Activated naive CD8-positive, alpha-beta T cell treated with anti-CD3 and anti-CD28 coated beads, Interleukin-2, amount 10 ng/mL, durations not matched to agents 7 days and 5 days (primary cell): ENCODE measurements around the gene TMEM185A. TPM values are rescaled to one million over a fixed set of nuclear protein-coding genes. Genes with fewer than 3 reads are reported as not detected.
A peak's percentile ranks its signal among the peaks of the same experiment; 100 is the strongest.
"Not testable (repeated sequence)": the region's sequence is repeated elsewhere in the genome, so short reads cannot be mapped to it uniquely, and the experiment has no call there.

Experiments
- ATAC-seq: fragments of 150-1000 bp; cut with Tn5 transposase; one replicate; pipeline ENCODE4 v1.10.0; 2021; ENCODE audit warnings: low read depth, moderate library complexity
- POLR2A ChIA-PET: fragments of 350-600 bp; sonication (Branson Sonifier 250); formaldehyde crosslinking; loops from one replicate; lab custom pipeline; 2021; ENCODE audit warnings: antibody characterized with exemption; lab: Charles Lee
- DNase-seq: peaks from one replicate; pipeline ENCODE4 v3.0.0; 2021
- H3K27ac Mint-ChIP-seq: one replicate; pipeline ENCODE4 v1.8.0; 2022; ENCODE audit warnings: mild to moderate bottlenecking, mixed read lengths
- H3K27me3 Mint-ChIP-seq: one replicate; pipeline ENCODE4 v1.8.0; 2022; ENCODE audit warnings: mild to moderate bottlenecking, moderate library complexity, mixed read lengths
- H3K36me3 Mint-ChIP-seq: one replicate; pipeline ENCODE4 v1.8.0; 2021; ENCODE audit warnings: mild to moderate bottlenecking, mixed read lengths
- H3K4me1 Mint-ChIP-seq: one replicate; pipeline ENCODE4 v1.8.0; 2021; ENCODE audit warnings: mixed read lengths
- H3K4me3 Mint-ChIP-seq: one replicate; pipeline ENCODE4 v1.8.0; 2022; ENCODE audit warnings: mild to moderate bottlenecking, moderate library complexity, mixed read lengths
- H3K9me3 Mint-ChIP-seq: one replicate; pipeline ENCODE4 v1.8.0; 2021; ENCODE audit warnings: mixed read lengths
- total RNA-seq, 2 experiments: library from RNA; stranded (reverse); gene quantifications; one replicate each; pipeline ENCODE4 v1.2.3, GENCODE V29; 2021

The TMEM185A gene
- total RNA-seq, 2 experiments from 2014 or later, result 23.6 to 28.7 TPM

DNA sequence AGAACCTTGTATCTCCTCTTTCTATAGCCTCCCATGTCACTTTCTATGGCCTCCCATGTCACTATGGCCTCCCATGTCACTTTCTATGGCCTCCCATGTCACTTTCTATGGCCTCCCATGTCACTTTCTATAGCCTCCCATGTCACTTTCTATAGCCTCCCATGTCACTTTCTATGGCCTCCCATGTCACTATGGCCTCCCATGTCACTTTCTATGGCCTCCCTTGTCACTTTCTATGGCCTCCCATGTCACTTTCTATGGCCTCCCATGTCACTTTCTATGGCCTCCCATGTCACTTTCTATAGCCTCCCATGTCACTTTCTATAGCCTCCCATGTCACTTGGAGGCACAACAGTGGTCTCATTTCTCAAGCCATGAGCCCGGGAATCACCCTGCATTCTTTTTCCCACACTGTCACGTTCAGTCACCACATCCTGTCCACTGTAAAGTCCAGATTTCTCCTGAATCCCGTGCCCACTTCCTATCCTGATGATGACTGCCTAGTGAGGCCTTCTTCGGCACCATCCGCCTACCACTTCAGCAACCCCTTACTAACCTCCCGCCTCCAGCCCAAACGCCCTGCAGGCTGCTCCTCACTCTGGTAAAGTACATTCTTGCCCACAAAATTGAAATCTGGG lies 26.2 kb downstream of the TMEM185A start:
- H3K4me1 Mint-ChIP-seq, H3K27me3 Mint-ChIP-seq, POLR2A ChIA-PET, H3K27ac Mint-ChIP-seq, ATAC-seq, H3K4me3 Mint-ChIP-seq, DNase-seq, H3K9me3 Mint-ChIP-seq: not testable (repeated sequence)
- peaks cover 11% of the 10 kb centered on the region for H3K36me3 Mint-ChIP-seq

DNA sequence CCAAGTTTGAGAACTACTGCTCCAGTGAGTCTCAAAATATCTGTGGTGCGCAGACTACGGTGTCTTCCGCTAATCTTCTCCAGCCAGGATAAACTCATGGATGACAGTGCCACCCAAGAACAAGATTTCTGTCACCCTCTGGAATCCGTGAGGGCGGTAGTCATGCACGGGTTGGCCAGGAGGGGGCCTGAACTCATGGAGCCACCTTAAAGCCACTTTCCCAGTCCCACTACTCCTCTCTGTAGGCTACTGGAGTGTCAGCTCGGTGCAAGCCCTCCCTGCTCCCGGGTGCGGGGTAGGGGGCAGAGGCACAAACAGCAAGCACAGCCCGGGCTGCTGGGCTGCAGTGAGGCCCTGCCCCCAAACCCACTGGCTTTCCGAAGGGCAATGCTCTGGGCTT lies 33.0 kb downstream of the TMEM185A start:
- H3K27me3 Mint-ChIP-seq, POLR2A ChIA-PET, ATAC-seq, DNase-seq, H3K36me3 Mint-ChIP-seq, H3K9me3 Mint-ChIP-seq, H3K27ac Mint-ChIP-seq, H3K4me3 Mint-ChIP-seq, H3K4me1 Mint-ChIP-seq: not testable (repeated sequence)

DNA sequence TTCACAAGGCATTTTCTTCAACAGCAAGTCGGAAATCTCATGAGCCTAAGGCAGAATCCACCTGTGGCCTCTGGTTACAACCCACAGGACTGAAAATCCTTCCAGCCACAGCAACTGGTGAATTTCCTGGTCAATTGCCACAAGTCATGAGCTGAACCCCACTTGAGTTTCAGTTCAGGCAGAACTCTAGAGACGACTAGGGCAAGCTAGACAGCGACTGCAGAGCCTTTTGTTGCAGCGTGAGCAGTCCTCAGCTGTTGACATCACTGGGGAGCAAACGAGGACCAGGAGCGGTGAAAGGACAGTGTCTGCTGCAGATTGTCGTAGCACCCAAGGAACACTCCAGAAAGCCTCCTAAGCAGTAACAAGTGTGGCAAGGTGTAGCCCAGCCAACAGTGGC lies 35.6 kb downstream of the TMEM185A start:
- H3K27me3 Mint-ChIP-seq, H3K9me3 Mint-ChIP-seq, H3K27ac Mint-ChIP-seq, H3K4me3 Mint-ChIP-seq, H3K36me3 Mint-ChIP-seq, ATAC-seq, POLR2A ChIA-PET, H3K4me1 Mint-ChIP-seq, DNase-seq: not testable (repeated sequence)

DNA sequence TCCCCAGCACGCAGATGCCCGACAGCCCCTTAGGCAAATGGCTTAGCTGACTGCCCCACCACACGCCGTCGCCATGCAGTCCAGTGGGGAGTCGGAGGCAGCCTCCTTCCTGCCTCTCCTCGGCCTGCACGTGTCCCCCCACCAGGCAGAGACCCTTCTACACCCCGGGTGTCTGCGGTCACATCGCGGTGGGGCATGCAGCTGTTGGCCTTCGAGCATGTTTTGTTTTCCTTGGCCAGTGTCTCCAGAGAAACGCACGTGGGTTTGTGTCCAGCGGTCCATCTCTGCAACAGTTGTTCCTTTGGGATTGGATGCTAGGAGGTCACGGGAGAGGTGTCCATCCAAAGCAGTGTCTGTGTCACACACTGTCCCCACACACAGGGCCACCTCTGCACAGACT lies 36.4 kb downstream of the TMEM185A start, which contains the start of gene HSFX2:
Gene HSFX2, minus strand, starts transcription at position 101 of the 400 bp plus-strand sequence. CDS start 614 bp downstream, outside the sequence.
- H3K27ac Mint-ChIP-seq, H3K9me3 Mint-ChIP-seq, H3K27me3 Mint-ChIP-seq, H3K4me1 Mint-ChIP-seq, ATAC-seq, H3K36me3 Mint-ChIP-seq, H3K4me3 Mint-ChIP-seq, DNase-seq, POLR2A ChIA-PET: not testable (repeated sequence)

DNA sequence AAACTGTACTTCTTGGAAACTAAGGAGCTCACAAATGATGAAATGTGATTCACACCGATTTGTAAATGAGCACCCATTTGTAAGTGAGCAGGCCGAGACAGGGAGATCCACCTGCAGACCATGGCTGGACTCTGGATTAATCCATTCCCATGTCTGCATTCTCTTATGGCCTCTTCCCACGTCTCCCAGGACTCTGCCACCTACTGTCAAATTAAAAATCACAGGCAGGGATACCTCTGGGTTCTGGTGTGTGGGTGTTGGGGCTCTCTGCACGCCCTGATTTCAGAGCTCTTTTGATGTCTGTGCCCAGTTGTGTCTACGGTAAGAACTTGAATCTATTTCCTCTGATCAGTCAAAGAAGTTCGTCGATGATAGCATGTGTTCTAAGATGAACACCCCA lies 40.6 kb downstream of the TMEM185A start:
- DNase-seq, H3K27me3 Mint-ChIP-seq, H3K4me3 Mint-ChIP-seq, POLR2A ChIA-PET, H3K9me3 Mint-ChIP-seq, H3K4me1 Mint-ChIP-seq, H3K27ac Mint-ChIP-seq, H3K36me3 Mint-ChIP-seq, ATAC-seq: not testable (repeated sequence)

DNA sequence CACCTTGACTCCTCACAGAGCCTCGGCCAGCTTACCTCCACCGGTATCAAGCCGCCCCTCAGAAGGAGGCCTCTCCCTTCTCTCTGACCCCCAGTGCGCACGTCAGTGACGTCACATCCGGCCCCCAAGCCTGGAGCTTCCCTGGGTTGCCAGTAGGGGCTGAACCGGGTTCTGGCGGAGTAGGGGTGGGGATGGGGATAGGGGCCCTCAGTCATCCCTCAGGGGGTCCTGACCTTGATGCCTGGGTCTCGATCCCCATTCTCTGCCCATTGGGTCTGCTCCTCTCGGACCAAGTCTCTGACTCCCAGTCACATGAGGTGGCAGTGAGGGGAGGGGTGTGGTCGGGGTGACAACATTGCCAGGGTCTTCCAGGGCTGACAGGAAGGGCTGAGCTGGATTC lies 44.2 kb downstream of the TMEM185A start, which contains the start of gene MAGEA9B:
Gene MAGEA9B, minus strand, starts transcription at position 101 of the 400 bp plus-strand sequence. CDS start 4,280 bp downstream, outside the sequence.
- POLR2A ChIA-PET, H3K36me3 Mint-ChIP-seq, ATAC-seq, H3K27me3 Mint-ChIP-seq, H3K4me1 Mint-ChIP-seq, H3K9me3 Mint-ChIP-seq, H3K27ac Mint-ChIP-seq, H3K4me3 Mint-ChIP-seq, DNase-seq: not testable (repeated sequence)

DNA sequence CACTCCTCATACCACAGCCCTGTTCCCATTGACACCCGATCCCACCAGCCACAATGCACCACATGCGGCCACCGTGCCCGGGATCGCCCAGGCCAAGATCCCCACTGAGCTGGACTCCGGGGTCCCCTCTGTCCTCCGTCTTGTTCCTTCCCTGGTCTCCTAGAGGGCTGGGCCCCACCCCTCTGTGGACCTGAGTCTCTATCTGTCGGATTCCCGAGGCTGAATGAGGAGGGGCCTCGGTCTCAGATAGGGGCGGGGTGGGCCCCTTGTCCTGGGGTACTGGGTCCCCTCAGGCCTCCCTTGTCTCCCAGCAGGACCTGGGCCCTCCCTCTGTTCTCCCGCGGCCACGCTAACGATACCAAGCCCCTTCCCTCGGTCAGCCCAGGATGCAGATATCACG lies 46.0 kb downstream of the TMEM185A start:
- ATAC-seq, H3K27ac Mint-ChIP-seq, H3K36me3 Mint-ChIP-seq, H3K4me1 Mint-ChIP-seq, H3K27me3 Mint-ChIP-seq, H3K9me3 Mint-ChIP-seq, POLR2A ChIA-PET, DNase-seq, H3K4me3 Mint-ChIP-seq: not testable (repeated sequence)

DNA sequence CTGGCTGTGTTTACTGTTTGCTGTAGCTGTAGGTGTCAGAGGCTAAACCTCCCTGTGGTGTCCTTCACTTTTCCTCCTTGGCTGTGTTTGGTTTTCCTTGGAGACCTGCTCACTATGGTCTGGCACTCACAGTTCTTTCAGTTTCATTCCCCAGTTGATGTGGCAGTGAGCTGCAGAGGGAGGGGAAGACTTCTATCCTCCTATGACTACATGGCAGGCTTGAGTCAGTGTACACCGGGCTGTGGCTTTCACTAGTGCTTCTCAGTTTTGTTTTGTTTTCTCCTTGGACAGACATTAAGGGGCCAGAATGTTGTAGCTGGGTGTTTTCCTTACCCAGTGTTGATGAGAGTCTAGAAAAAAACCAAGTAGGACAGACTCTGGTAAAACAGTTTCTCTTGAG lies 58.1 kb downstream of the TMEM185A start:
- ATAC-seq, result peak; percentile 98
- H3K4me1 Mint-ChIP-seq, DNase-seq, H3K36me3 Mint-ChIP-seq, H3K27me3 Mint-ChIP-seq, H3K4me3 Mint-ChIP-seq, H3K27ac Mint-ChIP-seq, H3K9me3 Mint-ChIP-seq: not testable (repeated sequence)
- POLR2A ChIA-PET, result interaction anchor here (1.5 kb wide), 1 partner anchor 32 kb away, joined by 4 read pairs; the partner anchor contains the start of gene EOLA1

DNA sequence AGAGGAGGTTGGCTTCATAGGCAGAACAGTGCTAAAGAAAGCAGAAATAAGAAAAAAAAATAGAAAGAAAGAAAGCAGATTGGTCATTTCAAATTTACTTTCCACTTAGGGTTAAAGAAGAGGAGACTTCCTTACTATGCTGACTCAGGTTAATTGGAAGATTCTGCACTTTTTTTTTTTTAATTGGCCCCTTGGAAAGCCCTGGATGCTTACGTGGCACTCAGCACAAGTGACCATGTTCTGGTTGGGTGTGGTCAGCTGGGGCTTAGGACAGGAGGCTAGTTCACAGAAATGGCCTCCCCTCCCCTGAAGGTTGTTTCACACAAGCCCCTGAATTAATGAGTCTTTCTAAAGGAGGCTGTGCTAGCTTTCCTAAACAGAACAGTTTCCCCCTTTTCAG lies 58.8 kb downstream of the TMEM185A start:
- H3K4me3 Mint-ChIP-seq, result peak overlapping the region; percentile 53
- peaks cover 3% of the 10 kb centered on the region for H3K4me1 Mint-ChIP-seq
- H3K9me3 Mint-ChIP-seq, result no peaks in the 10 kb centered on the region
- POLR2A ChIA-PET, result interaction anchor here (0.6 to 1.5 kb wide), 2 partner anchors 32 to 663 kb away, joined by 4 read pairs; partner anchors contain the start of gene EOLA1
- H3K27me3 Mint-ChIP-seq, result no peaks in the 10 kb centered on the region
- ATAC-seq, result no peak
- no peak for DNase-seq
- H3K27ac Mint-ChIP-seq, result peak overlapping the region; percentile 78
- no peaks in the 10 kb centered on the region for H3K36me3 Mint-ChIP-seq

DNA sequence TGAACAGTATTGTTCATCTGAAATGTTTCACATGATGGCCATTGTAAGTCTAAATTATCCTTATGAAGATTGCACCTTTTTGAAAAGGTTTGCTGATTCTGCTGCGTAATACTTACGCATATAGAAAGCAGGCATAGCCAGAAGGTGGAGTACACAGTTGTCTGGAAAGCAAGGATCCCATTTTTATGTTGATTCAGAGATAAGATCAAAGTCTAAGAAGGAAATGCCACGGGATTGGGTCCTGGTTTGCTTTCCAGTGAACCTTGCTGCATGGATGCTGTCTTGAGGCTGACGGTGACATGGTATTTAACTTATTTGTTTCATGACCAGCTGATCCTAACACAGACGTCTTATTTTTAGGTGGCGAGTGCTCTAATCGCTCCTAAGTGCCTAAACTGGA lies 59.8 kb downstream of the TMEM185A start:
- ATAC-seq (no peak), DNase-seq (no peak)
- no peaks in the 10 kb centered on the region for H3K9me3 Mint-ChIP-seq
- H3K27me3 Mint-ChIP-seq, result no peaks in the 10 kb centered on the region
- H3K4me1 Mint-ChIP-seq, result peaks cover 3% of the 10 kb centered on the region
- no peak overlapping the region for H3K27ac Mint-ChIP-seq
- no peaks in the 10 kb centered on the region for H3K36me3 Mint-ChIP-seq
- POLR2A ChIA-PET, result interaction anchor here (0.6 to 1.5 kb wide), 2 partner anchors 31 to 664 kb away, joined by 4 read pairs; partner anchors contain the start of gene EOLA1
- H3K4me3 Mint-ChIP-seq, result no peak overlapping the region

DNA sequence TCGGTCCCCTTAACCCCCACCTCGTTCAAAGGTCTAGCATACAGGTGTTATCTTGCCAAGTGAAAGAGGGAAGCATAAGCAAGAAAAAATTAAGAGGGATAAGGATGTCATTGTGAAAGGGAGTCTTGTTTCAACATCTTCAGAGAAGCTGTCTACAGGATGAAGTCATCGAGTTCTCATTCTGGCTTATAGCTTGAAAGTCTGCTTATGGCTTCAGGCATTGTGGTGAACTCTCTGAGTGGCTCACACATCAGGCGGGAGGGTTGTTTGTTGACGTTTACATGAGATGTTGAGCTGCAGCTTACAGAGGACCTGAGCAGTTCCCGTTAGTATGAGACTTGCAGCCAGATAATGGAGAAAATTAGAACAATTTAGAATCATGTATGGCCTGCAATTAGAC lies 60.9 kb downstream of the TMEM185A start:
- no peaks in the 10 kb centered on the region for H3K9me3 Mint-ChIP-seq
- DNase-seq (no peak), ATAC-seq (no peak)
- H3K4me3 Mint-ChIP-seq, result no peak overlapping the region
- no peaks in the 10 kb centered on the region for H3K27me3 Mint-ChIP-seq
- H3K27ac Mint-ChIP-seq, result no peak overlapping the region
- POLR2A ChIA-PET, result no interaction called here
- peaks cover 3% of the 10 kb centered on the region for H3K4me1 Mint-ChIP-seq
- H3K36me3 Mint-ChIP-seq, result no peaks in the 10 kb centered on the region

DNA sequence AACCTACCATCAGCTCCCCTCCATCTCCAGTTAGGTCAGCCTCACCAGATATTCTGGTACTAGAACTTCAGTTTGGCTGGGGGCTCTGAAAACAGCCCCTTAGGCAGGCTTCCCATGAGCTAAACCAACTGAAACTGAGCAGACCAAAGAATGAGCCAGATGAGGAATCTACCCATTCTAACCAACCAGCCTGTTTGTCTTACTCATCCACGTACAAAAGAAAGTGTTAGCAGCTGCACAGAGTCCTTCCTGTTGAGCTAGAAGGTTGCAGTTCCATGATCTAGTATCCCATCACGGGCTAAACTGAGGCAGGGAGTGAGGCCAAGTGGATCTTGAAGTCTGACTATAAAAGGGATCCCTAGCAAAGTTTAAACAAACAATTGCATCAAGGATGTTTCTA lies 61.8 kb downstream of the TMEM185A start:
- ATAC-seq (no peak), DNase-seq (no peak)
- no peaks in the 10 kb centered on the region for H3K9me3 Mint-ChIP-seq
- POLR2A ChIA-PET, result no interaction called here
- no peaks in the 10 kb centered on the region for H3K27me3 Mint-ChIP-seq
- peaks cover 3% of the 10 kb centered on the region for H3K4me1 Mint-ChIP-seq
- H3K36me3 Mint-ChIP-seq, result no peaks in the 10 kb centered on the region
- H3K27ac Mint-ChIP-seq, result no peak overlapping the region
- no peak overlapping the region for H3K4me3 Mint-ChIP-seq

DNA sequence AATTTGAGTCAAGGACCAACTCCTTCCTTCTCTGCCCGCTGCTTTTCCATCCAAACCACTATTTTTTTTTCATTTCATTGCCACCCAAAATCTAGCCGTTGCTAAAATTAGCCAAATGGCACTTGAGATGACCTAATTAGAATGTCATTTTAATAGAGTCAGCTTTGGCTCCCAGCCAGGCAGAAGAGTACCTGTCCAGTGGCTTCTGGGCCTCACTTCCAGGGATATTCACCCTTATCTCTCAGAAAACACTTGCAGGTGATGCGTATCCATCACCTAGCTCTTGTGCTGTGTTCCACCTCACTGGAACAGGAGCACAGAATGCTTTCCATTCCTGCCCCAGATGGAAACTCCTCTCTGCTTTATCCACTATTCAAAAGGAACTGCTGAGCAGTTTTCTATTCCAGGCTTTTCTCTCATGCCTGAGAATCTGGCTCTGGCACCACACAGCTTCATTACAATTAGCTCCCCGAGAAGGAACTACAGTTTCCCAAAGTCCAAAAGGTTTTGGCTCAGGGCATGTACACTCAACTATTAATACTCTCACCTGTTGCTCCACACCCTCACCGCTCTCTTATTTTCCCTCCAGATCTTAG lies 62.8 kb downstream of the TMEM185A start:
- H3K36me3 Mint-ChIP-seq, result no peaks in the 10 kb centered on the region
- no peak overlapping the region for H3K27ac Mint-ChIP-seq
- H3K4me1 Mint-ChIP-seq, result peaks cover 3% of the 10 kb centered on the region
- ATAC-seq (no peak), DNase-seq (no peak)
- H3K27me3 Mint-ChIP-seq, result no peaks in the 10 kb centered on the region
- POLR2A ChIA-PET, result no interaction called here
- no peaks in the 10 kb centered on the region for H3K9me3 Mint-ChIP-seq
- H3K4me3 Mint-ChIP-seq, result no peak overlapping the region
